ENCODE measurements around the gene MAOB.

DNA sequence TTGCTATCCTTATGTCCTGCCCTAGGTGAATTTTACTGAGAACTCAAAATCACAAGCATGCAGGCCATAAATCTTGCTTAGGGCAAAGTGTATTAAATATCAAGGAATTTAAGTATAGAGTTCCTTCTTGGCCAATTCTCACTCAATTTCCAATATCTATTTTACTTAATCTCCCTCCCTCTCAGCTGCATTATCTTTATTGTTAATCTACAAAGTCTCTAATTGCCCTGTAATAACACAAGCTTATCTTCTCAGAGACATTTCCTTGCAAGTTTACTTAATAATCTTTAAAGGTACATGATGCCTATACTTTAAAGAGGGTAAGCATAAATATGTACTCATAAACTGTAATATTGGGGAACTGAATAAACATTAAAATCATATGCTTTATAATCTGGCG lies 26.9 kb upstream of the MAOB start:
- TF ChIP-seq, protein P1, sequence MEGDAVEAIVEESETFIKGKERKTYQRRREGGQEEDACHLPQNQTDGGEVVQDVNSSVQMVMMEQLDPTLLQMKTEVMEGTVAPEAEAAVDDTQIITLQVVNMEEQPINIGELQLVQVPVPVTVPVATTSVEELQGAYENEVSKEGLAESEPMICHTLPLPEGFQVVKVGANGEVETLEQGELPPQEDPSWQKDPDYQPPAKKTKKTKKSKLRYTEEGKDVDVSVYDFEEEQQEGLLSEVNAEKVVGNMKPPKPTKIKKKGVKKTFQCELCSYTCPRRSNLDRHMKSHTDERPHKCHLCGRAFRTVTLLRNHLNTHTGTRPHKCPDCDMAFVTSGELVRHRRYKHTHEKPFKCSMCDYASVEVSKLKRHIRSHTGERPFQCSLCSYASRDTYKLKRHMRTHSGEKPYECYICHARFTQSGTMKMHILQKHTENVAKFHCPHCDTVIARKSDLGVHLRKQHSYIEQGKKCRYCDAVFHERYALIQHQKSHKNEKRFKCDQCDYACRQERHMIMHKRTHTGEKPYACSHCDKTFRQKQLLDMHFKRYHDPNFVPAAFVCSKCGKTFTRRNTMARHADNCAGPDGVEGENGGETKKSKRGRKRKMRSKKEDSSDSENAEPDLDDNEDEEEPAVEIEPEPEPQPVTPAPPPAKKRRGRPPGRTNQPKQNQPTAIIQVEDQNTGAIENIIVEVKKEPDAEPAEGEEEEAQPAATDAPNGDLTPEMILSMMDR (IDR thresholded peaks at IDR 0.05), result no peak
- no peak for TF ChIP-seq POLR2A (IDR thresholded peaks at IDR 0.05)
